ENCODE results near the gene NPHP4. TPM values are rescaled to one million over a fixed set of nuclear protein-coding genes. Genes with fewer than 3 reads are reported as not detected.

NPHP4 gene
- total RNA-seq, 1 donor from 2014 or later = 12.1 TPM

DNA sequence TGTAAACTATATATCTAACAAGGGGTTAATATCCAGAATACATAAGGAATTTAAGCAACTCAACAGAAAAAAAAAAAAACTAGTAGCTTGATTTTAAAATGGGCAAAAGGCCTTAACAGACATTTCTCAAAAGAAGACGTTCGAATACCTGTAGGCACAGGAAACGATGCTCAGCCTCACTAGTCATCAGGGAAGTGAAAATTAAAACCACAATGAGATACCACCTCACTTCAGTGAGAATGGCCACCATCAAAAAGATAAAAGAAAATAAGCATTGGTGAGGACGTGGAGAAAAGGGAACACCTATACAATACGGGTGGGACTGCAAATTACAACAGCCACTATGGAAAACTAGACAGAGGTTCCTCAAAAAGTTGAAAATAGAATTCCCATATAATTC, 37.3 kb downstream of the NPHP4 start:
- DNase-seq (ENCODE audit: extremely low read depth, low read depth, low spot score) = no peak

DNA sequence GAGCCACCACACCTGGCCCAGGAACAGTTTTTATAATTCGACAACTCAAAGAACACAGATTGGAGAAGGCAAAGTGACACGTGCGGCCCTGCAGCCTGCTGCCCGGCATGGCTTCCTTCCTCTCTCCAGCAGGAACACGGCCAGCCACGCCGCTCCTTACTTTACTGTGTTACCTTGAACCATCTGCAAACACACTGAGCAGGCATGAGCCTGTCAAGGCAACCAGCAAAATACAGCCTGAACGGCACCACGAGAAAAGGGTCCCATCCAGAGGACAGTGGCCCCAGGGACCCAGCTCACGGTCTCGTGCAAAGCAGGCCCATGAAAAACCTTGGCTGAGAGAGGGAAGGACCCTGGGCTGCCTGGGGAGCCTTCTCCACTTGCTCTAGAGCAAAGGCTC, 38.8 kb downstream of the NPHP4 start:
- no peak for DNase-seq (ENCODE audit: extremely low read depth, low read depth, low spot score)

DNA sequence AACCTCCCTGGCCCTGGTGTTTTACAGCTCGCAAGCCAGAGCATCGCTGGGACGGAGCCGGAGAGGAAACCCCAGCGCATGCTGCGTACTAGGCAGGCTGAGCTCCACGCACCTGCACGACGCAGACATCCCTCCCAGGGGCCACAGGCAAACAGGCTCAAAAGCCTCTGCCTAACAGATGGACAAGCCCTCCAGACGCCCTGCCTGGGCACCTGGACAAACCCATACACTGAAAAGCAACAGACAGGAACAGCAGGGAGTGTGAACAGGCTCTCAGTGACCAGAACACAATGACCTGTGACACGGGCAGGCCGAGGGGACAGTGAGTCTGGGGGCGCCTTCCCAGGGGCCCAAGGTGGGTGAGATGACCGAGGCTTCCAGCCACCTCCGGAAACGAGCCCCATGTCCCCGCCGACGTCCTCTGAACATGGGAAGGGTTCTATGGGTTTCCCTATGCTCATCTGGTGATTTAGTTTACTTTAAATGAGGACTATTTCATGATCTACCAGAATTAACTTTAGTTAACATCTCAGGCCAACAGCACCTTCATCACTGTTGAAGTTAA, 40.3 kb downstream of the NPHP4 start:
- DNase-seq (ENCODE audit: extremely low read depth, low read depth, low spot score) = no peak

DNA sequence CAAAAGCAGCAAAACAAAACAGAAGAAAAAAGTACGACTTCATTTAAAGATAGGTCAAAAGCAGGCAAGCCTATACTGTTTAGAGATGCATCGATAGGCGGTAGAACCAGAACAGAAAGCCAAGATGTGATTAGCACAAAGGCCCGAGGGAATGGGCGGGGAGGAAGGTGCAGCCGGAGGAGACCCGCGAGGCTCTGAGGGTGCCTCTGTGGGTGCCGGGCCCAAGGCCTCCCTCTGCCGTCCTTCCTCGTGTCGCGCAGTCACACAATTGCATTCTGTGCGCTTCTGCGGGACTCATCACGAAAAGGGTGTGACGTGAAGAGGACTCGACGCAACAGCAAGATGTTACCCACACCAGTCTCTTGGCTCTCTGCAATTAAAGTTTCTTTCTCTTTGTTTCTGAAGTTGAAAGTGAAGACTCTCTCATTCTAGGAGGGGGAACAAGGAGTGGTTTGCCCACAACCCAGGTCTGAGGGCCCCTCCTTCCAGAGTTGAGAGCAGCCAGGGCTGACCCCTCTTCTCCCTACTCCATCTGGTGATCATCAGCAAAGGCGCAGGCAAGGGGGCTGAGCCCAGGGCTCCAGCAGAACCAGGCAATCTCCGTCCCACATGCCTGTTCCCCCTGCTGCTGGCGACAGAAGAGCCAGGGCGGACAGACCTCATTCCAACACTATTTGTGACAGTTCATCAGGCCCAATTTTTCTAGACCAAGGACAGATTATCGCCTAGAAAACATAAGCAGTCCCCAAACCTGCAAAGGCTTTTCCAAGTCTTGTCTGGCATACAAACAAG, 41.0 kb downstream of the NPHP4 start:
- DNase-seq (ENCODE audit: extremely low read depth, low read depth, low spot score) = no peak

DNA sequence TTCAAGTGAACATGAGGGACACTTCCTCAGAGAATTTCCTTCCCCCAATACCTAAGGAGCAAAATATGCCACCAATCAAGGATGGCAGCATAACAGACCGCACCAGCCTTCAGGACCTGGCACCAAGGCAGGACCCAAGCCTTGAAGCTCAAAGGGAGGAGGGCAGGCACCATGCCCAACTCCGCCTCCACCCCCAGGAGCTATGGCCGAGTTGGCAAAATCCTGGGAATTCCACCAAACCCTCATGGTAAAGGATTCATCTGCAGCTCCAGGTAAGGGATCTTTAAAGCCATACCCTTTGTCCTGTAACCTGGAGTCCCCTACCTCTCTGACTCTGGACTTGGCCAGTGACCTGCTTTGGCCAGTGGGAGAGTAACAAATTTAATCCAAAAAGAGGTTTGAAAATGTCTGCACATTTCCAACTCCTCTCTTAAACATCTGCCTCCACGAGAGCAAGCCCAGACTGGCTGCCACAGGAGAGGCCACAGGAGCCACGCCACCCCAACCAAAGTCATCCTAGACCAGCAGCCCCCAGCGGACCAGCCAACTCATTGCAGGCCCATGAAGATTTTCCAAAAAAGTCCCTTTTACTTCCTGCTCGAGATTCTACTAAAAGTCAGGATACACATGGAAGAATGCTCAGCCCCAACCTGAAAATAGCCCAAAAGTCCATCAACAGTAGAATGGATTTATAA, 41.9 kb downstream of the NPHP4 start:
- DNase-seq (ENCODE audit: extremely low read depth, low read depth, low spot score) = no peak

DNA sequence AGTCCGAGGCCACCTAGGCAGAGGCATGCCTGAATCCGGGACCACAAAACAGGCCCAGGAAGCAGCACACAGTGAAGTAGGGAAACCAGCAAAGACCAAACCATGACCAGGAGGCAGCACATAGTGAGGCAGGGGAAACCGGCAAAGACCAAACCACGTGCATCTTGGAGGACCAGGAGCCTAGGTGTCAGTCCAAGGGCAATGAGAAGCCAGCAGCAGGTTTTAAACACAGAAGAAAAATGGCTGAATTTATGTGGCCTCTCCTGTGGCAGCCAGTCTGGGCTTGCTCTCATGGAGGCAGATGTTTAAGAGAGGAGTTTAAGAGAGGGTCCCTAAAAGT, 42.5 kb downstream of the NPHP4 start:
- no peak for DNase-seq (ENCODE audit: extremely low read depth, low read depth, low spot score)

DNA sequence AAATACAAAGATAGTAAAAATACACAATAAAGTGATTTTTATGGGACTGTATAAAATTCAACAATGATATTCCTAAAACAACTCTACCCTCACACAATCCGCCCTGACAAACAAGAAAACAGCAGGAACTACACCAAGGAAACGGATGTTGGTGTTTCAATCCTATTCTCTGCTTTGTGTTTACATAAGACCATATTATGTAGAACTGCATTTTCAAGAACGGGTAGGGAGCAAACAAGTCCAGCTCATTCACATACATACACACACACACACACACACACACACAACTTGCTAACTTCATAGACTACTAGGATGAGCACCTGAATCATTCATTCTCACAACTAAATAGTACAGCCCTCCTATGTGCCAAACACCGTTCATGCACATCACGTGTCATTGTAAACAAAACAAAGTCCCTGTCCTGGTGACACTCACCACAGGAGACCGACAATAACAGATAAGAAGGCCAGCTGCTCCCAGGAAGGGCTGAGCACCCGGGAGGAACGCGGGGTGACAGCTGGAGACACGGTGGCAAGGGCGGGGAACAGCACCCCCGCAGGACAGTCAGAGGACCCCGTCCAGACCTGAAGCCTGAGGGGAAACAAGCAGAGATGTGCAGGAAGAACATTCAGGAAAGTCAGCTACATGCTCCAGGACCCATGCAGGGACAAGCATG, 43.0 kb downstream of the NPHP4 start:
- DNase-seq (ENCODE audit: extremely low read depth, low read depth, low spot score) = no peak

DNA sequence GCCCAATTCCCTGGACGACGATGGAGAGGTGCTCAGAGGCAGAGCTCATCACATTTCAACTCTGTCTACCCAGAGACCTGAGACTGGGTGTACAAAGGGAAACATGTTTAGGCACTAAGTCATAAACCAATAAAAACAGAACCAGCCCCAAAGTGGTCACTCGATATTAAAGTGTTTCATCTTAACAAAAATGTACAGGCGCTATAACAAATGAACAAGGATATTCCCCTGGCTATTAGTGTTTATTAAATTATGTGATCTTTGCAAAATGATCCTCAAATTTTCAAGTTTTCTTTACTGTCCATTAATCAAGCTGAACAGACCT, 43.6 kb downstream of the NPHP4 start:
- no peak for DNase-seq (ENCODE audit: extremely low read depth, low read depth, low spot score)

DNA sequence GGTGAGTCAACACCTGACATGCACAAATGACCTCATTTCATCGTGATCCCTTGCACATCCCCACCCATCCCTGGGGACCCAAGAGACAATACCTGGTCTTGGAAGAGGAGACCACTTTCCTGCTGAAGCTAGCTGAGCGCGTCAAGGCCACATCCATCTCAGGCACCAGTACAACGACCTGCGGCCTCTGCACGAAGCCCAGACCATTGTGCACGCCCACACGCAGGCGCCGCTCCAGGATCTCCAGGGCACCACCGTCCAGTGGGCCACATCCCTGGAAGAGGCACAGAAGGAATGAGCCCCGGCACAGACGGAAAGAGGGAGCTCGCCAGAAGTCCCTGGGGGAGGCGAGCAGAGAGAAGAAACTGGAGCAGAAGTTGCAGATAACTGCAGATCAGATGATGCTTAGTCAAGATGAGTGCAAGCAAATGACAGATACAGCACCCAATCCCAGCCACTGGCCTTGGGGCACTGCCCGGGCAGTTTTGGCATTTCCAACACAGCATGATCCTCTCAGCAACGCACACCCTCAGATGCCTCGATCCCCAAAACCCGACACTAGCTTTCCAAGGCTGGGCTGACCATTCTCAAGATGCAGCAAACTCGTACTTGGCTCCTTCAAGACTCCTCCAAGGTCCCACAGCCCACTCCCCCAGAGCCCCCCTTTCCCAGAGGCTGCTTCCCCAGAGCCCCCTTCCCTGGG, 44.1 kb downstream of the NPHP4 start:
- DNase-seq (ENCODE audit: extremely low read depth, low read depth, low spot score) = no peak

DNA sequence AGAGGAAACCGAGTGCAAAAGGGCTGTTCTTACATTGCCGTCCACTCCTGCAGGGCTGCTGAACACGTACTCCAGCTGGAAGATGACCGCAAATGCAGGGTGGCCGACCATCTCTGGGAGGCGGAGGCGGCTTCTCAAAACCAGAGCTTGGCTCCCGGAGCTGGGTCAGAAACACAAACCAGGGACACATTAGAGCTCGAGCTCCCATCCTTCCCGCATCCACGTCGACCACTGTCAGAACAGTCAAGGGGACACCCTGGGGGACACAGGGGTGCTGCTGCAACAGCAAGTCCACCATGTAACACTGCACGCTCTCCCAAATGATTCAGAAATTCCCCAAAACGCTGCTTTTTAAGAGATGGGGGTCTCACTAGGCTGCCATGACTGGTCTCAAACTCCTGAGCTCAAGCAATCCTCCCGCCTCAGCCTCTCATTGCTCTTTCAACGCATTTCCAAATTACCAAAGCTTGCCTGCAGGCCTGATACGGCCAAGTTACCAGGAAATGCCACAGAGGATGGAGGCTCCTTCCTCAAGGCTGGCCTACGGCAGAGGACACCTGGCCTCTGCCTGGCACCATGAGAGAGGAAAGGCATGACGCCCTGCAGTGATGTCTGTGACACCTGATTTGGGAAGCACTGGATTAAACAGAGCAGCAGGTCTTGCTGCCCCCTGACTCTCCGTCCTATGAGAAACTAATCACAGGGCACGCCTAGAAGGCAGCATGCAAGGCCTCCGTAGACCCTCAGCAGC, 45.0 kb downstream of the NPHP4 start:
- no peak for DNase-seq (ENCODE audit: extremely low read depth, low read depth, low spot score)

DNA sequence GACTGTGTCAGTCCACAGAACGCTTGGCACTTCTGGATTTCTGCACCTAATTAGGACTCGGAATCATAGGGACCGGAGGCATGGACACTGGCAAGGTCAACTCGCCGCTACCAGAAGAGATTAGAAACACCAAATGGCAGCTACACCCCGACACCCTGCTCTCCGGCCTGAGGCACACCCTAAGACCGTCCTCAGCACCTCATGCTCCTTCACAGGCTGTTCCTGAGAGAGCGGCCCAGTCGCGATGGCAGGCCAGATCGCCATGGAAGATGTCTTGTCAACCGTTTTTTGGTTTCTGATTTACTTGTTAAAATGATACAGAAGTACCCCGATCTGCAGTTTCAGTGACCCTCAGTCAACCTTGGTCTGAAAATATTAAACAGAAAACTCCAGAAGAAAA, 46.8 kb downstream of the NPHP4 start:
- no peak for DNase-seq (ENCODE audit: extremely low read depth, low read depth, low spot score)

DNA sequence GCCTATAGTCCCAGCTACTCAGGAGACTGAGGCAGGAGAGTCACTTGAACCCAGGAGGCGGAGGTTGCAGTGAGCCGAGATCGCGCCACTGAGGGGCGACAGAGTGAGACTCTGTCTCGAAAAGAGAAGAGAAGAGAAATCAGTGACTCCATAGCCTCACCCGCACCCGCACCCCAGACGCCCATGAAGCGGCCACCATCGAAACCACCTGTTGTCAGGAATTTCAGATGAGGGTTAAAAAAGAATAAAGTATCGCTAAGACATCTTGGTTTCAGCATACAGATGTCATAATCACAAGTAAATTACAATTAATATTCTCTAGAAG, 47.4 kb downstream of the NPHP4 start:
- DNase-seq (ENCODE audit: extremely low read depth, low read depth, low spot score) = no peak

DNA sequence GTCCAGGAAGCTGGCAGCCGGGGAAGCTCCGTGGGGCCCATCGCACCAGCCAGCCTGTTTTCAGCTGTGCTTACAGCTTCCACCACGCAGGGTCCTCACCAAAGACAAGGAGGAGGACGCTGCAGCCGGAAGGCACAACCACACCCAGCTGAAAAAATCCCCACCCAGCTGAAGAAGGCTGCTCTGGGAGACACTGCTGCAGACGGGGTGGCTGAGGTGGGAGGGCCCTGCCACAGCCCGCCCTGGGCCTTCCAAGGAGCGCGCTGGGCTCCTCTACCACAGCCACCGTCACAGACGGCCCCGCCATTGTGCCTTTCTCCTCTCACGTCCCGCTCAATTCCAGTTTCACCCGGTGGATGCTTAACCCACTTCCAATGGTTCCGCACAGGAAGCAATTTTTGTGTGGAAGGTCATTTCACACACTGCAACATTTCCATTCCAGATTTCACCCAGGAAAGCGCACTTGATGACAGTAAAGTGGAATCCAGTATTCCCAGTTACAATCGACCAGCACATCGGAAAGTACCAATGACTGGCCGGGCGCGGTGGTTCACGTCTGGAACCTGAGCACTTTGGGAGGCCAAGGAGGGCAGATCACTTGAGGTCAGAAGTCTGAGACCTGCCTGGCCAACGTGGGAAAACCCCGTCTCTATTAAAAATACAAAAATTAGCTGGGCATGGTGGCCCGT, 47.9 kb downstream of the NPHP4 start:
- DNase-seq (ENCODE audit: extremely low read depth, low read depth, low spot score) = no peak

DNA sequence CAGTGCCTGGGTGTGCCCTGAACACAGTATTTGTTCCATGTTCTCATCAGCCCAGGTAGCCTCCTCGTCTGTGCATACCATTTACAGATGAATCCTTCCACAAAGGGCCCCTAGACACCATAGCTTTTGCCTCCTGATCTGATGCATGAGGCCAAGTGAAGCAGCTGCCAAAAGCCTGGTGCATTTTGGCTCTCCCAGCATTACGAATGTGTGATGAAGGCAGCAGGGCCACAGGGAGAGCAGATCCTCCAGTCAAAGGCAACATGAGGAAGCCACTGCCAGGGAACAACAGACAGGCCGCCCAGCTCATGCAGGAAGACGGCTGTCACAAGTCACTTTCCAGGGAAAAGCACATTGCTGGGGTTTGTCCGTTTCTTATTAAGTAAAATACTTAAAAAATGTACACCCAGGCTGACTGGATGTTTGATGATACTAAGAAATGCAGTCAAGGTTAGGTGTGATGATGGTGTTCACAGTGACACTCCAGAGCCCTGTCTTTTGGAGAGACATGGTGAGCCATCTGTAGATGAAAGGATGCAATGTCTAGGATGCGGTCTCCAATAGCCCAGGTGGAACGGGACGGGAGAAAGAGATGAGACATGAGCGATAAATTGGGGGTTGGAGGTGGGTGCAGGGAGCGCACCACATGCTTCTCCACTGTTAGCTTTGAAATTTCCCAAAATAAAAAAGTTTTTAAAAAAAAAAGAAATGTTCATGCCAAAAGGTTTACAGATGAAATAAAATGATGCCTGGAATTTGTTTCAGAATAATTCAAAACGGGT, 48.7 kb downstream of the NPHP4 start:
- no peak for DNase-seq (ENCODE audit: extremely low read depth, low read depth, low spot score)

DNA sequence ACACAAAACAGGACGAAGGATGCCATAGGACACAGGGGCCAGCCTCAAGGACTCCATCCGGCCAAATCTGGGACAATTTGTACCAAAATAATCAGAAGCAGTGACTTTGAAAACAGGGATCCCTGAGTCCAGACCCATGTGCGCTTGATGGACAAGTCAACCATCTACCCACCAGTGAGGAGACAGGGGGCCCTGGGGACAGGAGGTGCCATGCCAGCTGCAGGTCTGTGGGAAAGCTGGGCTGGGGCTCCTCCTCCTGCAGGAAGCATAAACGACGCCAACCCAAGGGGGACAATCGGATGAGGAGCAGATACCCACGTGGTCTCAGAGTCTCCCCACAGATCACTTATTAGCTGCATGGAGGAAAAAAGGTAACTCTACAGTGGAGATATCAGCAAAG, 50.6 kb downstream of the NPHP4 start:
- no peak for DNase-seq (ENCODE audit: extremely low read depth, low read depth, low spot score)

DNA sequence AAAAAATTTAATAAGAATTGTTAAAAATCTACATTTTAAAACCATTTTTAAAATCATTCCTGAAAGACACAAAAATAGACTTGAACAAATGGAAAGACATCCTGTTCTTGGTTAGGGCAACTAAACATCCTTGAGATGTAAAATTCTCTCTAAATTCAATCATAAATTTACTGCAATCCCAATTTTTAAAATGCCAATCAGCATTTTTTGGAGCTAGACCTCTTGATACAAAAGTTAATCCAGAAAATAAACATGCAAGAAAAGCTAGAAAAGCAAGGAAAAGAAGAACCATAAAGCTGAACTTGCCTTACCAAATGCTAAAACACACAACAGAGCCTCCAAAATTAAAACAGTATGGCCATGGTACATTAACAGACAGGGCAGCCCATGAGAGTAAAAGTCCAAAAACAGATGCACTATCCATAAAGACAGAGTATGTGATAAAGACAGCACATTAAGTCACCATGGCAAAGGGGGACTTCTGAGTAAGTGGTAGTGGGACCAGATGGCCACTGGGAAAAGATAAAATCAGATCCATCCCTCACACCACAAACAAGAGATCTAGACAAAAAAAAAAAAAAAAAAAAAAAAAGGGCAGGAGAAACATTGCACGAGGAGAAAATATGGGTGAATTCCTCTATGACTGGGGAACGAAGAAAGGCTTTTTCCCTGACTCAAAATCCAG, 51.4 kb downstream of the NPHP4 start:
- no peak for DNase-seq (ENCODE audit: extremely low read depth, low read depth, low spot score)

DNA sequence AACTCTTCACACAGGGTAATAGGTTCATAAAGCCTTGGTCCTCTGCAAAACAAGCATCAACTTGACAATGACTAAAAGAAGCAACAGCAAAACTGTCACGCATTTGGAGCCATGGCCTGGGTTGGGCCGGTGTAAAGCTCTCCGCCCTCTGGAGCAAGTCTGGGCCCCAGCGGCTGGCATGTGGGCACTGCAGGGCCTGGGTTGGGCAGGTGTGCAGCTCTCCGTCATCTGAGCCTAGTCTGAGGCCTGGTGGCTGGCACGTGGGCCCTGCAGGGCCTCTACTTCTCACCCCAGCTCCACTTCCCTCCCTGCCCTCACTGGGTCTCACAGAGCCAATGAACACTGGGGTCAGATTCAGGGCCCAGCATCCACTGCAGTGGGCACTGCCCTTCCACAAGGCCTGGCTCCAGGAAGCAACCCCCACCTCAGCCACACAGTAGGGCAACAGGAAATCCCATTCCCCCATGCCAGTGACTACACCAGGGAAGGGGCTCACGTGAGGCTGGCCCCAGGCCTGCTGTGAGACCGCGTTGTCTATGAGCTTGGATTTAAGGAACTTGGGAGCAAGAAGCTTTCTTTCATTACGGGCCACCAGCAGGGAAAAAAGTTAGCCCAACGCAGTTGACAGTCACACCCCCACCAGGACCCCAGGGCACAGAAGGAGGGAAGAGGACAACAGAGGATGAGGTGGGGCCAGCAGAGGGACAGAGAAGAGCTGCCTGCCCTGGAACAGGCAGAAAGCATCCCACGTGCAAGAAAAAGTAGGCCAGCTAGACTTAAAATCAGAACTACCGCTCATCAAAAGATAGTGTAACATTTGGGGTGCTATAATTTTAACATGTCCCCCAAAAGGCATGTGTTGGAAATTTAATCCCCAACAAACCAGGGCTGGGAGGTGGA, 52.7 kb downstream of the NPHP4 start:
- no peak for DNase-seq (ENCODE audit: extremely low read depth, low read depth, low spot score)
